ENCODE data around the gene SCNN1B.
"Not testable (repeated sequence)": the region's sequence is repeated elsewhere in the genome, so short reads cannot be mapped to it uniquely, and the experiment has no call there.

SCNN1B gene

GRCh38 chr16:23288726-23289512 is 13.2 kb upstream of the SCNN1B start:
- DNase-seq (ENCODE audit: low spot score), result no peak

GRCh38 chr16:23290189-23291062 is 11.7 kb upstream of the SCNN1B start:
- no peak for DNase-seq (ENCODE audit: low spot score)

- DNase-seq (ENCODE audit: low spot score), result no peak
These were observed 9.1 kb upstream of the SCNN1B start for GRCh38 chr16:23293016-23293415.

- DNase-seq (ENCODE audit: low spot score), result no peak
These were observed 7.8 kb upstream of the SCNN1B start for GRCh38 chr16:23294260-23294659.

- peak; percentile 48 for DNase-seq (ENCODE audit: low spot score)
These were observed 5.1 kb upstream of the SCNN1B start for GRCh38 chr16:23296994-23297393.

- DNase-seq (ENCODE audit: low spot score), result no peak
These were observed 3.7 kb upstream of the SCNN1B start for GRCh38 chr16:23298290-23298915.

- not testable (repeated sequence) for DNase-seq (ENCODE audit: low spot score)
These were observed 2.3 kb upstream of the SCNN1B start for GRCh38 chr16:23299815-23300214.

- no peak for DNase-seq (ENCODE audit: low spot score)
These were observed 654 bp upstream of the SCNN1B start for GRCh38 chr16:23301251-23302044.

GRCh38 chr16:23303685-23304084 is 1.6 kb downstream of the SCNN1B start:
- no peak for DNase-seq (ENCODE audit: low spot score)

GRCh38 chr16:23304620-23305019 is 2.5 kb downstream of the SCNN1B start:
- no peak for DNase-seq (ENCODE audit: low spot score)

- DNase-seq (ENCODE audit: low spot score), result no peak
These were observed 4.3 kb downstream of the SCNN1B start for GRCh38 chr16:23306199-23307100.

- DNase-seq (ENCODE audit: low spot score), result no peak
These were observed 8.1 kb downstream of the SCNN1B start for GRCh38 chr16:23310217-23310616.

- no peak for DNase-seq (ENCODE audit: low spot score)
These were observed 8.6 kb downstream of the SCNN1B start for GRCh38 chr16:23310744-23311143.

- no peak for DNase-seq (ENCODE audit: low spot score)
These were observed 14.1 kb downstream of the SCNN1B start for GRCh38 chr16:23316232-23316631.

- no peak for DNase-seq (ENCODE audit: low spot score)
These were observed 14.6 kb downstream of the SCNN1B start for GRCh38 chr16:23316634-23317265.

GRCh38 chr16:23317266-23317661 is 15.2 kb downstream of the SCNN1B start:
- DNase-seq (ENCODE audit: low spot score), result no peak

GRCh38 chr16:23317751-23318150 is 15.6 kb downstream of the SCNN1B start:
- no peak for DNase-seq (ENCODE audit: low spot score)

- DNase-seq (ENCODE audit: low spot score), result no peak
These were observed 16.5 kb downstream of the SCNN1B start for GRCh38 chr16:23318639-23319038.

GRCh38 chr16:23319861-23320615 is 17.9 kb downstream of the SCNN1B start:
- no peak for DNase-seq (ENCODE audit: low spot score)

GRCh38 chr16:23320693-23321092 is 18.6 kb downstream of the SCNN1B start:
- no peak for DNase-seq (ENCODE audit: low spot score)

Measured in HuH-7 (cell line).